Vagina (tissue), 2 donors: ENCODE results near the gene UNKL.

Source experiments
- CTCF ChIP-seq, 3 experiments: fragments of 450-650 bp in 2 of 3; fragments of 200-600 bp in 1 of 3; sonication (generic) in 1 of 3; IDR thresholded peaks; one replicate each; pipeline ENCODE4 v1.5.1; 2017 to 2019; ENCODE audit warnings: antibody characterized with exemption in 3 of 3, mild to moderate bottlenecking in 2 of 3, moderate library complexity in 2 of 3
- POLR2A ChIP-seq, 2 donors: fragments of 450-650 bp; IDR thresholded peaks; one replicate each; pipeline ENCODE4 v1.6.1; 2017; ENCODE audit warnings: antibody characterized with exemption in 2 of 2, mild to moderate bottlenecking in 2 of 2, moderate library complexity in 2 of 2
- POLR2AphosphoS5 ChIP-seq, 2 donors: sonication (generic); formaldehyde crosslinking; IDR thresholded peaks; one replicate each; pipeline ENCODE4 v1.9.0; 2017; ENCODE audit warnings: antibody characterized with exemption in 2 of 2, mild to moderate bottlenecking in 2 of 2, low read depth in 1 of 2; ENCODE audit not compliant: insufficient read depth in 1 of 2

DNA sequence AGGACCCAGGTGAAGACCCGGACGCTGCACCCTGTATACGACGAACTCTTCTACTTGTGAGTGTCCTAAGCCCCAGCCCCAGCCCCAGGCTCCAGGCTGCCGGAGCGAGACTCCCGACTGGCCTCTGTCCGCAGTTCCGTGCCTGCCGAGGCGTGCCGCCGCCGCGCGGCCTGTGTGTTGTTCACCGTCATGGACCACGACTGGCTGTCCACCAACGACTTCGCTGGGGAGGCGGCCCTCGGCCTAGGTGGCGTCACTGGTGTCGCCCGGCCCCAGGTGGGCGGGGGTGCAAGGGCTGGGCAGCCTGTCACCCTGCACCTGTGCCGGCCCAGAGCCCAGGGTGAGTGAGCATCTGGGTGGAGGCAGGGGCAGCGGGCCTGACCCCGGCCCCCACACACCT, 66.5 kb downstream of the UNKL start:
- no peak for TF ChIP-seq CTCF (IDR thresholded peaks at IDR 0.05)
- no peak for TF ChIP-seq POLR2AphosphoS5 (IDR thresholded peaks at IDR 0.05; ENCODE audit: insufficient read depth in 1 of 2, low read depth in 1 of 2)
- TF ChIP-seq POLR2A (IDR thresholded peaks at IDR 0.05), result no peak
